ENCODE data around the gene FXYD7. TPM values are rescaled to one million over a fixed set of nuclear protein-coding genes. Genes with fewer than 3 reads are reported as not detected.

The FXYD7 gene
- total RNA-seq, 4 donors from 2014 or later: 1.3 TPM; not detected in 3

- 27 to 51% methylated on average over 2 to 6 of the region's 6 CpGs for WGBS, 2 donors
- DNase-seq (ENCODE audit: low spot score in 2 of 2): no peak
- intact Hi-C loops (cut with DNase I; ENCODE audit: low total_unique reads): loop anchor here (10.0 kb wide), 1 partner anchor 121 kb away; the partner anchor contains the start of gene USF2
- TF ChIP-seq, protein P1, sequence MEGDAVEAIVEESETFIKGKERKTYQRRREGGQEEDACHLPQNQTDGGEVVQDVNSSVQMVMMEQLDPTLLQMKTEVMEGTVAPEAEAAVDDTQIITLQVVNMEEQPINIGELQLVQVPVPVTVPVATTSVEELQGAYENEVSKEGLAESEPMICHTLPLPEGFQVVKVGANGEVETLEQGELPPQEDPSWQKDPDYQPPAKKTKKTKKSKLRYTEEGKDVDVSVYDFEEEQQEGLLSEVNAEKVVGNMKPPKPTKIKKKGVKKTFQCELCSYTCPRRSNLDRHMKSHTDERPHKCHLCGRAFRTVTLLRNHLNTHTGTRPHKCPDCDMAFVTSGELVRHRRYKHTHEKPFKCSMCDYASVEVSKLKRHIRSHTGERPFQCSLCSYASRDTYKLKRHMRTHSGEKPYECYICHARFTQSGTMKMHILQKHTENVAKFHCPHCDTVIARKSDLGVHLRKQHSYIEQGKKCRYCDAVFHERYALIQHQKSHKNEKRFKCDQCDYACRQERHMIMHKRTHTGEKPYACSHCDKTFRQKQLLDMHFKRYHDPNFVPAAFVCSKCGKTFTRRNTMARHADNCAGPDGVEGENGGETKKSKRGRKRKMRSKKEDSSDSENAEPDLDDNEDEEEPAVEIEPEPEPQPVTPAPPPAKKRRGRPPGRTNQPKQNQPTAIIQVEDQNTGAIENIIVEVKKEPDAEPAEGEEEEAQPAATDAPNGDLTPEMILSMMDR (IDR thresholded peaks at IDR 0.05): no peak
- TF ChIP-seq POLR2A (IDR thresholded peaks at IDR 0.05): no peak
- no peak overlapping the region for H3K4me3 ChIP-seq (ENCODE audit: low read depth, poor library complexity, severe bottlenecking)
These were observed 1.2 kb downstream of the FXYD7 start for GRCh38 chr19:35144259-35144599.

GRCh38 chr19:35144600-35145436, 1.8 kb downstream of the FXYD7 start:
- intact Hi-C loops (cut with DNase I; ENCODE audit: low total_unique reads): loop anchor here (10.0 kb wide), 1 partner anchor 120 kb away; the partner anchor contains the start of gene USF2
- no peak overlapping the region for H3K4me3 ChIP-seq (ENCODE audit: low read depth, poor library complexity, severe bottlenecking)
- no peak for TF ChIP-seq POLR2A (IDR thresholded peaks at IDR 0.05)
- TF ChIP-seq, protein P1 (IDR thresholded peaks at IDR 0.05): no peak
- DNase-seq (ENCODE audit: low spot score in 2 of 2): no peak
- 26 to 32% methylated on average over 14 to 15 of the region's 15 CpGs for WGBS, 2 donors

- H3K4me3 ChIP-seq (ENCODE audit: low read depth, poor library complexity, severe bottlenecking): no peak overlapping the region
- whole genome bisulfite sequencing, 2 donors: 63 to 76% methylated on average over 7 of the region's 7 CpGs
- DNase-seq (ENCODE audit: low spot score in 2 of 2): no peak
- no peak for TF ChIP-seq POLR2A (IDR thresholded peaks at IDR 0.05)
- TF ChIP-seq, protein P1 (IDR thresholded peaks at IDR 0.05): no peak
- intact Hi-C loops (cut with DNase I; ENCODE audit: low total_unique reads): loop anchor here (10.0 kb wide), 1 partner anchor 118 kb away; the partner anchor contains the start of gene USF2
These were observed 3.8 kb downstream of the FXYD7 start for GRCh38 chr19:35146746-35147459.

- no peak for DNase-seq (ENCODE audit: low spot score in 2 of 2)
- intact Hi-C loops (cut with DNase I; ENCODE audit: low total_unique reads): loop anchor here (10.0 kb wide), 1 partner anchor 115 kb away; the partner anchor contains the start of gene USF2
- TF ChIP-seq POLR2A (IDR thresholded peaks at IDR 0.05): no peak
- TF ChIP-seq, protein P1 (IDR thresholded peaks at IDR 0.05): no peak
- 92 to 95% methylated on average over 3 of the region's 3 CpGs for WGBS, 2 donors
- H3K4me3 ChIP-seq (ENCODE audit: low read depth, poor library complexity, severe bottlenecking): no peak overlapping the region
These were observed 6.4 kb downstream of the FXYD7 start for GRCh38 chr19:35149463-35149862.

DNA sequence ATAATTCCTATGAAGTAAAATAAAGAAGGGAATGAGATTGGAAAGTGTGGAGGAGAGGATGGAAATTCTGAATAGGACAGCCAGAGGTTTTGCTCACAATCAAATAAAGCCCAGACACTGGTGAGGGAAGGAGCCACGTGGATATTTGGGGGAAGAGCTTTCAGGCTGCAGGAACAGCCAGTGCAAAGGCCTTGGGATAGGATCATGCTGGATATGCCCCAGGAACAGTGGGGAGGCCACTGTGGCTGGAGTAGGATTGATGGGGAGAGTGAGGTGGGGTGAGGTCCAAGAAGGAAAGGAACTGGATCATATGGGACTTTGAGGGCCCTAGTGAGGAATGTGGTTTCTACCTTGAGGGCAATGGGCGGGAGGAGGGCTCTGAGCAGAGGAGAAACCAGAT, 7.4 kb downstream of the FXYD7 start:
- H3K4me3 ChIP-seq (ENCODE audit: low read depth, poor library complexity, severe bottlenecking): no peak overlapping the region
- intact Hi-C loops (cut with DNase I; ENCODE audit: low total_unique reads): no loop called here
- 75 to 80% methylated on average over 2 of the region's 2 CpGs for WGBS, 2 donors
- no peak for TF ChIP-seq POLR2A (IDR thresholded peaks at IDR 0.05)
- TF ChIP-seq, protein P1 (IDR thresholded peaks at IDR 0.05): no peak
- no peak for DNase-seq (ENCODE audit: low spot score in 2 of 2)

All from lower leg skin (tissue), 4 donors.